WERI-Rb-1 (cell line): ENCODE results near the gene CLCN3.

Source experiments
- DNase-seq: peaks from one replicate; pipeline ENCODE4 v3.0.0-alpha.2; 2020
- H3K27ac ChIP-seq: fragments of 250-450 bp; sonication (Bioruptor Pico); 2 replicates; pipeline ENCODE4 v1.5.1; 2020; ENCODE audit warnings: mild to moderate bottlenecking, moderate library complexity
- H3K27me3 ChIP-seq: fragments of 250-450 bp; sonication (Bioruptor Pico); 2 replicates; pipeline ENCODE4 v1.5.1; 2021; ENCODE audit warnings: mild to moderate bottlenecking, low read depth, moderate library complexity; ENCODE audit not compliant: insufficient read depth, severe bottlenecking
- H3K36me3 ChIP-seq: fragments of 250-450 bp; sonication (Bioruptor Pico); 2 replicates; pipeline ENCODE4 v1.5.1; 2020; ENCODE audit warnings: mild to moderate bottlenecking, moderate library complexity
- H3K4me3 ChIP-seq: 2 replicates; pipeline ENCODE4 v1.5.1; 2011; ENCODE audit warnings: low read depth, mild to moderate bottlenecking, control low read depth, low read length
- H3K9me3 ChIP-seq: fragments of 250-450 bp; sonication (Bioruptor Pico); 2 replicates; pipeline ENCODE4 v1.5.1; 2021; ENCODE audit warnings: mild to moderate bottlenecking, moderate library complexity; ENCODE audit not compliant: severe bottlenecking
- TF ChIP-seq, protein P1 (sequence below): IDR thresholded peaks from 2 replicates; pipeline ENCODE4 v1.5.1; 2011; ENCODE audit warnings: low read depth, mild to moderate bottlenecking, control low read depth, inconsistent platforms, low read length

Gene CLCN3

DNA sequence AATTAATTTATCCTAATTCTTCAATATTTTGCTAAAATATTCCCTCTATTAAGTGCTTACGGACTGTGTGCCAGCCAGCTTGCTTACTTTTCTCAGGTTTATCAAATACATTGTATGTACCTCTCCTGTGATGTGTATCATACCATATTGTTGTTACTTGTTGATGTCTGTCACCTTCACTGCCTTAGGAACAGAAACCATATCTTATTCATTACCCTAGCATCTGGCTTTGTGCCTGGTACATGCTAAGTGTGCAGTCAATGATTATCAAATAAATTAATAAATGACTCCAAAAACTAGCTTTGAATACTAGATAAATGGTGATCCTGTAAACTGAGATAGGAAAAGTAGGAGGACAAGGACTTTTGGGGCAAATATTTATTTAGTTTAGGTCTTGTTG lies 6.9 kb downstream of the CLCN3 start:
- Histone ChIP-seq H3K27ac (no peak overlapping the region), H3K36me3 (peaks cover 3% of the 10 kb centered on the region; the same call in 1 of the 2 replicates), H3K4me3 (no peak overlapping the region), H3K9me3 (no peaks in the 10 kb centered on the region), H3K27me3 (no peaks in the 10 kb centered on the region)
- no peak for DNase-seq
- TF ChIP-seq, protein P1, sequence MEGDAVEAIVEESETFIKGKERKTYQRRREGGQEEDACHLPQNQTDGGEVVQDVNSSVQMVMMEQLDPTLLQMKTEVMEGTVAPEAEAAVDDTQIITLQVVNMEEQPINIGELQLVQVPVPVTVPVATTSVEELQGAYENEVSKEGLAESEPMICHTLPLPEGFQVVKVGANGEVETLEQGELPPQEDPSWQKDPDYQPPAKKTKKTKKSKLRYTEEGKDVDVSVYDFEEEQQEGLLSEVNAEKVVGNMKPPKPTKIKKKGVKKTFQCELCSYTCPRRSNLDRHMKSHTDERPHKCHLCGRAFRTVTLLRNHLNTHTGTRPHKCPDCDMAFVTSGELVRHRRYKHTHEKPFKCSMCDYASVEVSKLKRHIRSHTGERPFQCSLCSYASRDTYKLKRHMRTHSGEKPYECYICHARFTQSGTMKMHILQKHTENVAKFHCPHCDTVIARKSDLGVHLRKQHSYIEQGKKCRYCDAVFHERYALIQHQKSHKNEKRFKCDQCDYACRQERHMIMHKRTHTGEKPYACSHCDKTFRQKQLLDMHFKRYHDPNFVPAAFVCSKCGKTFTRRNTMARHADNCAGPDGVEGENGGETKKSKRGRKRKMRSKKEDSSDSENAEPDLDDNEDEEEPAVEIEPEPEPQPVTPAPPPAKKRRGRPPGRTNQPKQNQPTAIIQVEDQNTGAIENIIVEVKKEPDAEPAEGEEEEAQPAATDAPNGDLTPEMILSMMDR: no peak

DNA sequence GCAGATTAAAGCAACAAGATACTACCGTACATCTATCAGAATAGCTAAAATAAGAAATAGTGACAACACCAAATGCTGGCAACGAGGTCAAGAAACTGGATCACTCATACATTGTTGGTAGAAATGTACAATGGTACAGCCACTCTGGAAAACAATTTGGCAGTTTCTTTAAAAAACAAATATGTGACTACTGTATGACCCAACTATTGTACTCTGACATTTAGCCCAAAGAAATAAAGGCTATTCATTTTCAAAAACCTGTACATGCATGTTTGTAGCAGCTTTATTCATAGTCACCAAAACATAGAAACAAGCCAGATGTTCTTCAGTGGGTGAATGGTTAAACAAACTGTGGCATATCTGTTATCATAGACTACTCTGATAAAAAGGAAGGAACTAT lies 8.2 kb downstream of the CLCN3 start:
- Histone ChIP-seq H3K27me3 (no peaks in the 10 kb centered on the region), H3K36me3 (peaks cover 3% of the 10 kb centered on the region; the same call in 1 of the 2 replicates), H3K27ac (no peak overlapping the region), H3K9me3 (no peaks in the 10 kb centered on the region), H3K4me3 (no peak overlapping the region)
- TF ChIP-seq, protein P1: no peak
- DNase-seq: no peak

DNA sequence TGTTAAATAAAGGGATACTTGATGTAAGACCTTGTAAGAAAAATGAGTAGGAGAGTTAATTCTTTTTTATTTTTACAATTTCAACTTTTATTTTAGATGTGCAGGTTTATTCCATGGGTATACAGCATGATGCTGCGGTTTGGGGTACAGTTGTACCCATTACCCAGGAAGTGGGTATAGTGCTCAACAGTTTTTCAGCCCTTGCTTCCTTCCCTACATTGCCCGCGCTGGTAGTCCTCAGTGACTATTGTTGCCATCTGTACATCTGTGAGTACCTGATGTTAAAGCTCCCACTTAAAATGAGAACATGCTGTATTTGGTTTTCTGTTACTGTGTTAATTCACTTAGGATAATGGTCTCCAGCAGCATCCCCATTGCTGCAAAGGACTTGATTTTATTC lies 9.7 kb downstream of the CLCN3 start:
- Histone ChIP-seq H3K27ac (no peak overlapping the region), H3K4me3 (no peak overlapping the region), H3K36me3 (peaks cover 3% of the 10 kb centered on the region; the same call in 1 of the 2 replicates), H3K9me3 (no peaks in the 10 kb centered on the region), H3K27me3 (no peaks in the 10 kb centered on the region)
- no peak for DNase-seq
- TF ChIP-seq, protein P1: no peak

DNA sequence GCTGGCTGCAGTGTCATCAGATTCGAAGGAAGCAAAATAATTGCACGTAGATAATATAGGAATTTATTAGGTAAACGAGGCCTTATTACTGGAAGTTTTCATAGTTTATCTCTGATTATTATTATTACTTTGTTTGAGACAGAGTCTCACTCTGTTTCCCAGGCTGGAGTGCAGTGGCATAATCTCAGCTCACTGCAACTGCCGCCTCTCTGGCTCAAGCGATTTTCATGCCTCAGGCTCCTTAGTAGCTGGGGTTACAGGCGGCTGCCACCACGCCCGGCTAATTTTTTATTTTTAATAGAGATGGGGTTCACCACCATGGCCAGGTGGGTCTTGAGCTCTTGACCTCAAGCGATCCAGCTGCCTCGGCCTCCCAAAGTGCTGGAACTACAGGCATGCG lies 12.5 kb downstream of the CLCN3 start:
- Histone ChIP-seq H3K27ac (no peak overlapping the region), H3K9me3 (no peaks in the 10 kb centered on the region), H3K36me3 (peaks cover 4% of the 10 kb centered on the region; the same call in 1 of the 2 replicates), H3K27me3 (no peaks in the 10 kb centered on the region), H3K4me3 (no peak overlapping the region)
- DNase-seq: no peak
- TF ChIP-seq, protein P1: no peak

DNA sequence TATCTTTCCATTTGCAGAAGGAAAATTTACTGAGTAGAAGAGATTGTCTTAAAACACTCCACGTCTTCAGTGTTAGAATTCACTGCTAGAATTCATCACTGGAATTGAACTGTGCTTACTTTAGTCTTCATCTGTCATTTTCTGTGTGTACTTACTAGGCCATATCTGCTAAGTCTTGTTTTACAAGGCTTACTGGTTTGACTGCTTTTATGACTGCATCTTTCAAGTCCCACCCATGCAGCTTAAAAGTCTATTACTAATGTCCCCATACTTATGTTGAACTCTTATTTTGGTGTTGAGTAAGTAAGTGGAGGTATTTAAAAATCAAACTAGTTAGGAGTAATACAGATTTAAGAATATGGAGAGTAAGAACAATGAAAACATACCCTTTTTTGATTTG lies 14.6 kb downstream of the CLCN3 start:
- Histone ChIP-seq H3K4me3 (no peak overlapping the region), H3K36me3 (peaks cover 16% of the 10 kb centered on the region), H3K9me3 (no peaks in the 10 kb centered on the region), H3K27me3 (no peaks in the 10 kb centered on the region), H3K27ac (no peak overlapping the region)
- TF ChIP-seq, protein P1: no peak
- no peak for DNase-seq

DNA sequence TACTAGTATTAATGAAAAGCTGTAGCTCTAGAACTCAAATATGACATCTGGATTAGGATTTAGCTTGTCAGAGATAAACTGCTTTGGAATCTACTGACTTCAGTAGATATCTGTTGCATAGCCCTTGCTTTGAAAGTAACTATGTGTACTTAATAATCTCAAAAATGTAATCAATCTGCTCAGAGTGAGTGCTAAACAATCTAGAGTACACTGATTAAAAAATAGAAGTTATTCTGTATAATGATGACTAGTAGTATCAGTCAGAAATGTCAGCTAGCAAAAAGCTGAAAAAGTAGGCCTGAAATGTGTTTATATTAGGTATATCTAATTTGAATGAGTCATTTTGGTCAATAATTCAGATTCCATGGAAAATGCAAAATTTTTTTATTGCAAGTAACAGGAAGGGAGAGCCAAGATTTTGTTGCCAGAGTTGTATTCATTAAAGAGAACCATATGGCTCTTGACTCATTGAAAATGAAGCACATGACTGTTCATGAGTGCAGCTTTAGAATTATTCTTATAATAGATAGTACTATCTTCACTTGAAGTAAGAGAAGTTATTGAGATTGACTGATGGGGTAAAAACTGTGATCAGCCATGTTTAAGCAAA lies 20.0 kb downstream of the CLCN3 start:
- Histone ChIP-seq H3K4me3 (no peak overlapping the region), H3K27me3 (no peaks in the 10 kb centered on the region), H3K36me3 (peaks cover 32% of the 10 kb centered on the region), H3K9me3 (no peaks in the 10 kb centered on the region), H3K27ac (no peak overlapping the region)
- TF ChIP-seq, protein P1: no peak
- DNase-seq: no peak
